ENCODE data around the gene ODF4.
"Not testable (repeated sequence)": the region's sequence is repeated elsewhere in the genome, so short reads cannot be mapped to it uniquely, and the experiment has no call there.

The ODF4 gene

DNA sequence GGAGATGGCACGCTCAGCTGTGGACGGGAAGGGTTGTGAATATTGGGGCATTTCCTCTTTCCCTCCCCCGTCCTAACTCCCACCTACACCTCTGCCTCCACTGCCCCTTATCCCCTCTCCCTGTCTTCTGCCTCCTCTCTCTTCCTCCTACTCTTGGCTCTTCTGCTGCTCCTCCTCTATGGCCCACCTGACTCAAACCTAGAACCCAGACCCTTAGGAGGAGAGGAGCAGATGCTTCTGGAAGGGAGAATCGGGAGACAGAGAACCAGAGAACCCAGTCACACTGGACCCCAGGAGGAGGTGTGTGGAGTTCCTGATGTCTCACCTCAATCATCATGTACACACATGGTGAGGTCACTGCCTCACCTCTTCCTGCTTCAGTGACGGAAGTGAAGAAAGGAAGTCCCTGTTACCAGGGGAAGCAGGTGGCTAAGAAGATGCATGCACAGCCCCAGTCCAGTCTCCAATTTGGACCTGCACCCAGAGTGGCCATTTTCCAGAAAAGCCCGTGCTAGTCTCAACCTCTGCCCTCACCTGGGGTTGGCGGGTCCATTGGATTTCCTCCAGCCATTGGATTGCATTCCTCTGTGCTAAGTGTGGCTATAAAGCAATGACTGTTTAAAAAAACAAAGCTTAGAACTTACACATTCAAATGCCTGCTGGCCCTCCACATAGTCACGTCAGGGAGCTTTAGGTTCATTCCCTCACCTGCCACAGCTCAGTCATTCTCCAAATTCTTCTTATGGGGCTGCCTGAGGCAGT, 54.0 kb downstream of the ODF4 start:
- no peak for DNase-seq (ENCODE audit: low read depth in 2 of 2)

DNA sequence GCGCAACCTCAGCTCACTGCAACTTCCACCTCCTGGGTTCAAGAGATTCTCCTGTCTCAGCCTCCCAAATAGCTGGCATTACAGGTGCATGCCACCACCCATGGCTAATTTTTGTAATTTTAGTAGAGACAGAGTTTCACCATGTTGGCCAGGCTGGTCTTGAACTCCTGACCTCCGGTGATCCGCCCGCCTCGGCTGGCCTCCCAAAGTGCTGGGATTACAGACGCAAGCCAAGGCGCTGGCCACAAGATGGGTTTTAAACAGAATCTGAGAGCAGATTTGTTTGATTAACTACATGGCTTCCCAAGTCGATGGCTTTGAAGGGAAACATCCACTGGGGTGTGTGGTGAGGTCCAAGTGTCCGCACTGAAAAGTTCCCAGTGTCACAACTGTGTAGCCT, 54.9 kb downstream of the ODF4 start:
- not testable (repeated sequence) for DNase-seq (ENCODE audit: low read depth in 2 of 2)

Data from activated CD4-positive, alpha-beta T cell treated with anti-CD3 and anti-CD28 coated beads for 24 hours (primary cell).